Ishikawa (cell line): Measurements from ENCODE around the gene MEP1B.

Experiments
- CEBPB ChIP-seq: IDR thresholded peaks from 2 replicates; pipeline ENCODE4 v1.6.1; 2012
- CREB1 ChIP-seq: IDR thresholded peaks from 2 replicates; pipeline ENCODE4 v1.6.1; 2012; ENCODE audit warnings: low read depth
- EGR1 ChIP-seq: IDR thresholded peaks from 2 replicates; pipeline ENCODE4 v1.6.1; 2012
- EP300 ChIP-seq: IDR thresholded peaks from 2 replicates; pipeline ENCODE4 v1.6.1; 2012; ENCODE audit warnings: borderline replicate concordance
- FOXM1 ChIP-seq: IDR thresholded peaks from 2 replicates; pipeline ENCODE4 v1.6.1; 2012; ENCODE audit warnings: low read depth, borderline replicate concordance
- NFIC ChIP-seq: IDR thresholded peaks from 2 replicates; pipeline ENCODE4 v1.6.1; 2012
- RAD21 ChIP-seq: IDR thresholded peaks from 2 replicates; pipeline ENCODE4 v1.6.1; 2012; ENCODE audit warnings: low read depth
- TAF1 ChIP-seq: IDR thresholded peaks from 2 replicates; pipeline ENCODE4 v1.6.1; 2012; ENCODE audit warnings: low read depth, mild to moderate bottlenecking
- TCF12 ChIP-seq: IDR thresholded peaks from 2 replicates; pipeline ENCODE4 v1.6.1; 2012; ENCODE audit warnings: low read depth
- TEAD4 ChIP-seq: IDR thresholded peaks from 2 replicates; pipeline ENCODE4 v1.6.1; 2012
- YY1 ChIP-seq: IDR thresholded peaks from 2 replicates; pipeline ENCODE4 v1.6.1; 2012; ENCODE audit warnings: low read depth
- ZBTB7A ChIP-seq: IDR thresholded peaks from 2 replicates; pipeline ENCODE4 v1.6.1; 2012; ENCODE audit warnings: low read depth
- TF ChIP-seq, protein P1 (sequence below): IDR thresholded peaks from 2 replicates; pipeline ENCODE4 v1.6.1; 2012; ENCODE audit warnings: low read depth, mild to moderate bottlenecking
- TF ChIP-seq, protein P2 (sequence below): IDR thresholded peaks from 2 replicates; pipeline ENCODE4 v1.6.1; 2012
- TF ChIP-seq, protein P3 (sequence below): IDR thresholded peaks from 2 replicates; pipeline ENCODE4 v1.6.1; 2012

Gene MEP1B

DNA sequence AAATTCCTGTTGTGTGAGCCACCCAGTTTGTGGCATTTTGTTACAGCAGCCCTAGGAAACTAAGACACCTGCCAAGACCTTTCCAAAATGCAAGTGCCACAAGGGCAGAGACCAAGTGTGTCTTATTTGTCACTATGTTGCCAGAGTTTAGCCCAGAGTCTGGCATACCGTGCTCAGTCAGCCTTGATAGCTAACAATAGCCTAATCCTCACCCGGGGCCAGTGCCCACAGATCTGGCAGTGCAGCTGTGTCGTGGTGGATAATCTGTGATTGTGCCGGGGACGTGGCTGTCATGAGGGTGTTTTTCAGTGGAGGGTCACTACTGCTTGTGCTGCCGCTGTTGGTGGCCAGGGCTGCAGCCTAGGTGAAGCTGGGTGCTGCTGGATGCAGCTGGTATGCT lies 53.5 kb downstream of the MEP1B start:
- peak; percentile 72 for TF ChIP-seq TEAD4
- no peak for TF ChIP-seq CEBPB
- TF ChIP-seq CREB1, result no peak
- TF ChIP-seq YY1, result no peak
- no peak for TF ChIP-seq TCF12
- no peak for TF ChIP-seq FOXM1
- TF ChIP-seq, protein P1, sequence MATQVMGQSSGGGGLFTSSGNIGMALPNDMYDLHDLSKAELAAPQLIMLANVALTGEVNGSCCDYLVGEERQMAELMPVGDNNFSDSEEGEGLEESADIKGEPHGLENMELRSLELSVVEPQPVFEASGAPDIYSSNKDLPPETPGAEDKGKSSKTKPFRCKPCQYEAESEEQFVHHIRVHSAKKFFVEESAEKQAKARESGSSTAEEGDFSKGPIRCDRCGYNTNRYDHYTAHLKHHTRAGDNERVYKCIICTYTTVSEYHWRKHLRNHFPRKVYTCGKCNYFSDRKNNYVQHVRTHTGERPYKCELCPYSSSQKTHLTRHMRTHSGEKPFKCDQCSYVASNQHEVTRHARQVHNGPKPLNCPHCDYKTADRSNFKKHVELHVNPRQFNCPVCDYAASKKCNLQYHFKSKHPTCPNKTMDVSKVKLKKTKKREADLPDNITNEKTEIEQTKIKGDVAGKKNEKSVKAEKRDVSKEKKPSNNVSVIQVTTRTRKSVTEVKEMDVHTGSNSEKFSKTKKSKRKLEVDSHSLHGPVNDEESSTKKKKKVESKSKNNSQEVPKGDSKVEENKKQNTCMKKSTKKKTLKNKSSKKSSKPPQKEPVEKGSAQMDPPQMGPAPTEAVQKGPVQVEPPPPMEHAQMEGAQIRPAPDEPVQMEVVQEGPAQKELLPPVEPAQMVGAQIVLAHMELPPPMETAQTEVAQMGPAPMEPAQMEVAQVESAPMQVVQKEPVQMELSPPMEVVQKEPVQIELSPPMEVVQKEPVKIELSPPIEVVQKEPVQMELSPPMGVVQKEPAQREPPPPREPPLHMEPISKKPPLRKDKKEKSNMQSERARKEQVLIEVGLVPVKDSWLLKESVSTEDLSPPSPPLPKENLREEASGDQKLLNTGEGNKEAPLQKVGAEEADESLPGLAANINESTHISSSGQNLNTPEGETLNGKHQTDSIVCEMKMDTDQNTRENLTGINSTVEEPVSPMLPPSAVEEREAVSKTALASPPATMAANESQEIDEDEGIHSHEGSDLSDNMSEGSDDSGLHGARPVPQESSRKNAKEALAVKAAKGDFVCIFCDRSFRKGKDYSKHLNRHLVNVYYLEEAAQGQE, result no peak
- TF ChIP-seq, protein P2, sequence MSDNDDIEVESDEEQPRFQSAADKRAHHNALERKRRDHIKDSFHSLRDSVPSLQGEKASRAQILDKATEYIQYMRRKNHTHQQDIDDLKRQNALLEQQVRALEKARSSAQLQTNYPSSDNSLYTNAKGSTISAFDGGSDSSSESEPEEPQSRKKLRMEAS, result no peak
- TF ChIP-seq, protein P3, sequence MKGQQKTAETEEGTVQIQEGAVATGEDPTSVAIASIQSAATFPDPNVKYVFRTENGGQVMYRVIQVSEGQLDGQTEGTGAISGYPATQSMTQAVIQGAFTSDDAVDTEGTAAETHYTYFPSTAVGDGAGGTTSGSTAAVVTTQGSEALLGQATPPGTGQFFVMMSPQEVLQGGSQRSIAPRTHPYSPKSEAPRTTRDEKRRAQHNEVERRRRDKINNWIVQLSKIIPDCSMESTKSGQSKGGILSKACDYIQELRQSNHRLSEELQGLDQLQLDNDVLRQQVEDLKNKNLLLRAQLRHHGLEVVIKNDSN, result no peak
- TF ChIP-seq EGR1, result no peak
- no peak for TF ChIP-seq ZBTB7A
- no peak for TF ChIP-seq RAD21
- TF ChIP-seq EP300, result no peak
- peak; percentile 16; the same call in 1 of the 2 replicates for TF ChIP-seq NFIC

DNA sequence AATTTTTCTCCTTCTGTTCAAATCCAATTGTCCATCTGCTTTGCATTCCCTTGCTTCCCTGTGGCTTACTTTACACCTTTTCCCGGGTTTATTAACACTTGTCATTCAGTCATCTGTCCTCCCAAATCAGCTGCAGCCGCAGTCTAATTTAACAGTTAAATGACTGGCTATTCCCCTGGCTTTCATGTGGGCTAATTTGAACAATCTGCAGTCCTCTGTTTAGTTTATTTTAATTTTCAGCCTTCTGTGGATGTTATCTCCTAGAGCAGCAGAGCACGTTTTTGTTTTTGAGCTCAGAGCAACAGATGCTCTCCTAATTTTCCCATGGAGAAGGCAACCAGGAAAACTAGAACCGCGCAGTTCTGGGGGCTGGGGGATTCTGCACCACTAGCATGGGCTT lies 55.0 kb downstream of the MEP1B start:
- TF ChIP-seq EGR1, result no peak
- no peak for TF ChIP-seq CEBPB

DNA sequence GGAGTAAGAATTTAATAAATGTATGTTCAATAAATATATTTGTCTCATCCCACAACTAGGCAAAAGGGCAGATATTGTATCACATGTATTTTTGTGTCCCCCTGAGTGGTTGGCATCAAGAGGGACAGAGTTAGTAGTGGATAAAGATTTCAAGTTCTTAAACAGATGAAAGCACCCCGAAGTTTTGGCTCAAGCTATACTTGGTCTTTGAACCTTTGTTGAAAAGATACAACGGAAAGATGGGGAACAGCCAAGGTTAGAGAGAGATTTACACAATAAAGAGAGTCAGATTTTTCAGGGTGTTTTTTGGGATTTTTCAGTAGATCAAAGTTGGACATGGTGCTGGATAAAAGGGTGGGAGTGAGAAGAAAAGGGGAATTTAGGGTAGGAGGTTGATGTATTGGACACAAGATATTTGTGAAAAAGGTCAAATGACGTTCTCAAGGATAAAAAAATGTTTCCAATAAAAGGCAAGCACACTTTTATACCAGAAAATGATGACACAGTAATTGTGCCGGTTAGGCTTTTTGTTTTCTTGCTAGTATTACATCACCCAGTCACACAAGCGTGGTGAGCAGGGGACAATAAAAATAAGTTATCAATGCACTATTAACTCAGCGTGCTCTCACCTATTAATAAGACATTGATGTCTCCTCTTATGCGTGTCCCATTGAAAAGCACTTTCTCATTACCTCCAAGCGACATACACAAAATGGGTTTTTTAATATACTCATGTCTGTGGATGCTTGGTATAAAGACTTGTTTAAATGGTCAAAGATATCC lies 59.5 kb downstream of the MEP1B start:
- TF ChIP-seq CREB1 (no peak), FOXM1 (no peak), NFIC (no peak), RAD21 (no peak), YY1 (no peak), ZBTB7A (no peak), CEBPB (no peak)
- TF ChIP-seq, protein P2, result no peak
- TF ChIP-seq, protein P1, result no peak

DNA sequence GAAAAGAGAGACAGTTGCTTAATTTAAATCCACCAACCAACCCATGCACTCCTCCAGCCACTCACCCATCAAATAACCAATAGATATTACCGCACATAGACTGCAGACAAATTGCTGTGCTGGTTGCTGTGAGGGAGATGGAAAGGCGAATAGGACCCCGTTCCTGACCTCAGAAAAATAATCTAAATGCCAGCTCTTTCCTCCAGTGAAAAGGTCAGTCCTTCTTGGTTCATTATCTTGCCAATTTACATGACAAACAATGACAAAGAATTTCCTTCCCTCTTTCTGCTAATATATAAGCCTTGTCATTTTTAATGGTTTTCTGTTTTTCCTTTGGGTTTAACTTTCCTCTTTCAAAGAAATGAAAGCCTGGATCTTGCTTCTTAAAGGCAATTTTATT lies 61.6 kb downstream of the MEP1B start:
- TF ChIP-seq CREB1 (no peak), TEAD4 (no peak), TAF1 (no peak), EP300 (no peak), CEBPB (no peak), YY1 (no peak), NFIC (no peak), TCF12 (no peak), EGR1 (no peak)
- TF ChIP-seq, protein P1, result no peak
- TF ChIP-seq, protein P3, result no peak
